Sciatic nerve (tissue), 2 donors: ENCODE measurements around the gene ELOVL6. TPM values are rescaled to one million over a fixed set of nuclear protein-coding genes. Genes with fewer than 3 reads are reported as not detected.
A peak's percentile ranks its signal among the peaks of the same experiment; 100 is the strongest.
"Not testable (repeated sequence)": the region's sequence is repeated elsewhere in the genome, so short reads cannot be mapped to it uniquely, and the experiment has no call there.

Experiments
- ATAC-seq: fragments of 200-7000 bp; cut with Tn5 transposase; one replicate; pipeline ENCODE4 v1.9.1; 2020; ENCODE audit warnings: mild to moderate bottlenecking, moderate library complexity
- DNase-seq: peaks from one replicate; pipeline ENCODE4 v3.0.0-alpha.2; 2020; ENCODE audit warnings: low spot score
- intact Hi-C: fragments of 100-400 bp; cut with DNase I; formaldehyde crosslinking; loops from one replicate; pipeline ENCODE4 v1.14.2; 2022
- total RNA-seq: library from RNA; stranded (reverse); fragmentation: NEBNext Ultra II Directional; extraction: Animal tissue kit (Norgen Biotek cat#: 25700); gene quantifications from one replicate; pipeline ENCODE4 v1.2.1, GENCODE V29; 2021
- donor health status: DM: no; HTN: no; CAD: no.
- donor health status: DM: no; HTN: no; CAD: no.

ELOVL6 gene
- total RNA-seq, 1 donor from 2014 or later = 11.6 TPM

DNA sequence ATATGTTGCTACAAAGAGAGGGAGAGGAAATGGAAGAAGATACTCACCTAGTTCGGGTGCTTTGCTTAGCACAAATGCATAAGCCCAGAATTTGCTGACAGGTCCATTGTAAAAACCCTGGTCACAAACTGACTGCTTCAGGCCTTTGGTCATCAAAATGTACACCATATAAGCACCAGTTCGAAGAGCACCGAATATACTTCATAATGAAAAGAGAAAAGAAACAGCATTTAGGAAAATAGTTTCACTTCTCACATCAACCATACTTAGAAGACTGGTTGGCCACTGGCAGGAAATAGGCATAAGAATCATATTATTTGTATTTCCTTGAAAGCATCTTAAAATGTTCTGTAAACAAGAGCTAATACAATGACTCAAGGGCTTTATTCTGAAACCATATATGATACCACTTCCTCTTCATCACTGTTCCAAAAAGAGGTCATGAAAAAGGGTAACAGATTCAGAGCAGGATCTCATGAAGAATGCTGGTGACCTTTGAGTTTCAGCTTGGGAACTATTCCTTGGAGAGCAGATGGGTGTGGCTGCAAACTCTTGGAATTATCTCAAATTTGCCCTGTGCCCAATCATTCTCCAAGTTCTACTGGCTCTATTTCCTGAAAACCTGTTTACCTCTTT lies 138.7 kb downstream of the ELOVL6 start:
- ATAC-seq = no peak
- no peak for DNase-seq
- intact Hi-C loops = no loop called here

DNA sequence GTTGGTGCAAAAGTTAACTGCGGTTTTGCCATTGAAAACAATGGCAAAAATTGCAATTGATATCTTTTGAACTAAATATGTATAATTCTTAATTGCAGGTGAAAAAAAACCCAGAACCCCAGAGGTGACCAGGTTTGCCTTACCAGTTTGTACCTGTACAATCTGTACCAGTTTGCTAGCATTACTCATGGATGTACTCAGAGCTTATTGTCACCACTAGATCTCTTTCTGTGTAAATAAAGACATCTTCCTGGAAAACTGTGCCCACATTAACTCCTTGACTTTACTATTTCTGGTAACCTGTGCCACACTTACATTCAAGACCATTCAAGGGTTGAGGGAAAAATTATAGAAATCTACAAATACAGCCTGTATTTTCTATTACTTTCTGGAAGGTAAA lies 139.7 kb downstream of the ELOVL6 start:
- intact Hi-C loops = no loop called here
- ATAC-seq (no peak), DNase-seq (no peak)

DNA sequence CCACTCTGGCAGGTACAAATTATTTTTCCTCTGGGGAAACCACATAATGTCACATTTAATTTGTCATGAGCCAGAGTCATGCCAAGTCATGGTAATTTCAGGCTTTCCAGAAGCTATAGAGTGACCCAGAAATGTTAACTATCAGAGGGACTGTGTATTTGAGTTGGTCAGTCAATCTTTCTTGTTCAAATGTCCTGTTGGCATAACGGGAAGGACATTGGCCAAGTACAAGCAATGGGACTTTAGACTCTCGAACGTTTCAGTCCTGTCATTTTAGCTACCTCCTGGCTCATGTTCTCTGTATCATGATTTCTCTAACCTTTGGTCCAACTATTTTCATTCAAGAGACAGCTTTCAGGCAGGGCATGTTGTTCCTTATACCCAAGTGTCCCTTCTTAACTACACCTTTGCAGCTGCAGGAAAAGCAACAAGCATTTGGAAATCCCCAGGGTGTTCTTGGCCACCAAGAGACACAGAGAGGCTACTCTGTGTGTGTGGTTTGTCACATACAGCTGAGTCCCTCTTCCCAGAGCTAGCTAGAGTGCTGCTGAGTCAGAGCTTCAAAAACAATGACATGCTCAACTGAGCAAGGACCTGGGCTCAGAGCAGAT lies 143.2 kb downstream of the ELOVL6 start:
- no peak for ATAC-seq
- no peak for DNase-seq
- intact Hi-C loops = no loop called here

DNA sequence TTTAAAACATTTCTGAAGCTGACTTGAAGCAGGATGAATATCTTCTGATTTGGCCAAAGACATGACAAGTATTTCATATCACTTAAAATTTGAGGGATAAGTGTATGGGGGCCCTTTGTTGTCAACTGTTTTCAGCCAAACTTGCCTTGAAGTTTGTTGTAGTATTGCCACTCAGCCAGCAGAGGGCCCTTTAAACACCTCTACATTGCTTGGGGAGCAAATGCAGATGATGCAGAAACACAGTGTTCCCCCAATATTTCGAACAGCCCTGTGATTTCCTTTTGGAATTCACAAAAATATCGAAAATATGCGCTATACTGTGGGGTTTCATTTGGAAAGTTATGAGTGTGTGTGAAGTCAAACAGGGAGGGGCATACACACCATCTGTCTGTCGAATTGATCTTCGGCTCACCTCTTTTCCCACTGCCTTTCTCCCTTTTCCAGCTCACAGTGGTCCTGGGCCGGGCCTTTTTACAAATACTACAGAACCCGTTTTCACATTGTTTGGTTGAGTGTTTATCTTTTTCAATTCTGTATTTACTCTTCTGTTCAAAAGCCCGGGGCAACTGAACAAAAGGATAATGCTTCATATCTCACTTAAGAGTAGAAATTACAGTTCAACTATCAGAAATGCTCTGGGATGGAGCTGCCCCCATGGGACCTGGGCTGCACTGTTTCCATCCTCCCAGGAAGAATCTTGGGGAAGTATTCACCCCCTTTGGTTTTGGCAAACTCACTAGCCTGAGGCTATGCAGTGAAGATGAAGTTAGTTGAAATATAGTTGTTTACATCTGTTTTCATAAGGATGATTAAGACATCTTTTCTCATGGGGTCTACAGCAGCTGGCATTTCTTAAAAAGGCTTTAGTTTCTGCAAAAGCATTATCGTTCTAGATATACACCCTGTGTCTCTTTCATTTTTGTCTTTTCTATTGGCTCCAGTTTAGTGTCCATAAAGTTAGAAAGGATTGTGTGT lies 148.2 kb downstream of the ELOVL6 start:
- no peak for DNase-seq
- intact Hi-C loops = no loop called here
- ATAC-seq = peak; percentile 55

DNA sequence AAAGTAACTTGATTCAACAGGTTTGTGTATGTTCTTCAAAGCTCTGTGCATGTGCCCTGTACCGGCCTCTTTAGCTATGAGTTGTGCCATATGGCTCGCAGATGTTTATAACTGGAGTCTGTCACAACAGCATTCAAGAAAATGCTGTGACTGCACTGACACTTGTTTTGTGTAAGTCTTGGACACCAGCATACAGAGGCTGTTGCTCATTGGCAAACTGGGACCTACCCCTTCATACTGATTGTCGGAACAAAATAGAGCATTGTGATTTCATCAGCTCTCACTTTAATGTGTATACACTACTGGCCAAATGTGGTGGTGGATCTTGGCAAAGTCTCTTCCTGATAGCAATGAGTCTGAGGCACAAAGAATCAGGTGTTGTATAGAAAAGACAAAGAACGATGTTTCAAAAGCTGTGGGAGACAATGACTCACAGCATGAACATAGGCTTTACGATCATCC lies 151.8 kb downstream of the ELOVL6 start:
- peak; percentile 27 for ATAC-seq
- intact Hi-C loops = no loop called here
- DNase-seq = no peak

DNA sequence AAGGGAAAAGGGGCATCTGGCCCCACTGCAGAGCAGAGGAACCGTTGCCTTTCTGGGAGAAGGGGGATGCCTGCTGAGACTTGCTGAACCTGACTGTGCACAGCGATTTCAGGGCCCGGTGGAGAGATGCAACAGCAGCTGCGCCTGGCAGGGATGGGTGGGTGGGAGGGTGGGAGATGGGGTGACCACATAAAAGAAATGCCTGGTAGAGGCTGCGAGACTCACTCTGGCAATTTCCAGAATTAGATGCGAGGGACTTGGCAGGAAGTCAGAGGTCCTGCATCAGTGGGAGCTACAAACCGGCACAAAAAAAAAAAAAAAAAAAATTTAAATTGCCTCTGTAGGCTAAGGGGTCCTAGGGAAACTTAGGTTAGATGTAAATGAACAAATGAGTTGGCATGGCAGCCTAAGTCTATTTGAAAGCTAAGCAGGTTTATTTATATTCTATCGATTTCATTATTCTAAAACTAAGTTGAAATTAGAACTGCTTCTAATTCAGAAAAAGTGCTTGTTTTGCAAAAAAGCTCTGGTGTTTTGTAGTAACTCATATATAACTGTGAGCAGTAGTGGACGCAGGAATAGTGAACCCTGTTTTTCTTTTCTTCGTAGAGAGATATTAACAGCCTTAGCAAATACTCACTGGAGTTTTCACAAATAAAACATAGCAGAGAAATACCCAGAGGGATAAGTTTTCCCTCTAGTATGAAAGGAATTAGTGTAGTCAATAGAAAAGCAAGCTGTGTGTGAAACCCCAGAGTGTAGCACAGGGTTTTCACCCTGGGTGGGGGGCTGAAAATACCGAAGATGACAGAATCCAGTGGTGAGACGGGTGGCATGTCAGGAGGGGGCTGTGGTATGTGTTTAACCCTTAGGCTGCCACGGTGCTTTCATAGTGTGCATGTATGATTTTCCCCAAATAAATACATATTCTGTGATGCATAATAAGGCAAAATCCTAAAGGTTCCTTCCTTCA lies 155.6 kb downstream of the ELOVL6 start:
- ATAC-seq (no peak), DNase-seq (no peak)
- intact Hi-C loops = no loop called here

DNA sequence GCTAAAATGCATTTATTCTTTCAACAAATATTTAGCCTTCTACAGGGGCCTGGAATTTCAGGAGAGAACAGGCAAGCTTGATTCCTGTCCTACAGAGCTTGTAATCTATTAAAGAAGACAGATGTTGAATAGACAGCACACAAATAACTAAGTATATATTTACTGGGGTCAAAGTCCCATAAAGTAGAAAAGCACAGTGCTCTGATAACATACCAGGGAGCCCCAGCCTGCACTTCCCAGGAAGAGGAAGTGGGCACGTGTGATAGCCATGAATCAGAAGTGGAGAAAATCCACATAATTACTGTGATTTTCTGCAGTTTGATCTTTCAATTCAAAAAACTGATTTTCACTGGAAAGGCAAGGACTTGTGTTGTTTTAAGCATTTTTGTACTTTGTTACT lies 156.7 kb downstream of the ELOVL6 start:
- DNase-seq (no peak), ATAC-seq (no peak)
- intact Hi-C loops = no loop called here

DNA sequence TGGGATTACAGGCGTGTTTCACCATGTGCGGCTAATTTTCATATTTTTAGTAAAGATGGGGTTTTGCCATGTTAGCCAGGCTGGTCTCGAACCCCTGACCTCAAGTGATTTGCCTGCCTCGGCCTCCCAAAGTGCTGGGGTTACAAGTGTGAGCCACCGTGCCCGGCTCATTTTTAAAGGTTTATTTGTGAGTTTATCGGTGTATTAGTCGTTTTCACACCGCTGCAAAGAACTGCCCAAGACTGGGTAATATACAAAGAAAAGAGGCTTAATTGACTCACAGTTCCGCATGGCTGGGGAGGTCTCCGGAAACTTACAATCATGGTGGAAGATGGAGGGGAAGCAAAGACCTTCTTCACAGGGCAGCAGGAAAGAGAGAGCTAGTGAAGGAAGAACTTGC lies 159.3 kb downstream of the ELOVL6 start:
- ATAC-seq, intact Hi-C loops, DNase-seq: not testable (repeated sequence)

DNA sequence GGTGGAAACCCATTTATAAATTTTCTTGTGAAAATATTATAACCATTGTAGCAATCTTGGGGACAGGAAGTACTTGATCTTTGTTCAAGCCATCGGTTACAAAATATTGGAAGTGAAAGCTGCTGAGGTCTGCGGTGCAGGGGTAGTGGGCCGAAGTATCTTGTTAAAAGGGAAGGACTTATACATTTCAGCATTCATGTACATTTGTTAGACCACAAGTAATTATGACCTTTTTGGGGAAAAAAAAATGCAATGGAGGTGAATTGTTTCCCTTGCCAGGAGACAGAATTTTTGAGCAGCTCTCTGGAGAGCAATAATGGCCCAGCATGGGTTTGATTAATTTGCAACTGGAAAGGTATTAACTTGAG lies 164.4 kb downstream of the ELOVL6 start:
- intact Hi-C loops = no loop called here
- ATAC-seq = no peak

DNA sequence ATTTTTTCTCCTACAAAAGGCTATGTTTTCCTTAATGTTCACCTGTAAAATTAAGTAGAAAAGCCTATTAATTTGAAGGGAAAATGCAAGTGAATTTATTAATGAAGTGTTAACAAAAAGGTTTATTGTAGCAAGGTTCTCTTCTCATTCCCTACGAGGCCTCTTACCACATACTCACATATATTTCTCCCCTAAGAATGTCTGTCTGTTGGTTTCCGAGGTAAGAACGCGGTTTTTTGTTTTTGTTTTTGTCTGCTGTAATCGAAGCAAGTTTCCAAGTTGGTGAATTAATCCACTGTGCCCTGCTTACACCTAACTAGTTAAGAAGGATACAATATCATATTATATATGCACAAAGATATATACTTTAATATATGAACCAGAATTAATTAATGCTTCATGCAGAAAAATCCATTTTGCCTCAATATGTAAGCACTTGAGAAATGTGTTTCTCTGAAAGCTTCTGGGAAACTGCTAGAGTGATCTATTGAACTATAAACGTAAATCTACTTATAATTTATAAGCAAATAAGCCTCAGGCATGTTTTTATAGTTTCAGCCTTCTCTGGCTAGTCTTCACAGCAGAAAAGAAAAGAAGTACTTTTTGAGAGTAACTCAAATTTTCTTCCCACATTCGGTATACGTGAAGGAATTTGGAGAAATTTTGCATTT lies 164.9 kb downstream of the ELOVL6 start:
- intact Hi-C loops = no loop called here
- DNase-seq (no peak), ATAC-seq (no peak)

More for the DNA sequence above, 164.4 kb downstream of the ELOVL6 start:
- no peak for DNase-seq

DNA sequence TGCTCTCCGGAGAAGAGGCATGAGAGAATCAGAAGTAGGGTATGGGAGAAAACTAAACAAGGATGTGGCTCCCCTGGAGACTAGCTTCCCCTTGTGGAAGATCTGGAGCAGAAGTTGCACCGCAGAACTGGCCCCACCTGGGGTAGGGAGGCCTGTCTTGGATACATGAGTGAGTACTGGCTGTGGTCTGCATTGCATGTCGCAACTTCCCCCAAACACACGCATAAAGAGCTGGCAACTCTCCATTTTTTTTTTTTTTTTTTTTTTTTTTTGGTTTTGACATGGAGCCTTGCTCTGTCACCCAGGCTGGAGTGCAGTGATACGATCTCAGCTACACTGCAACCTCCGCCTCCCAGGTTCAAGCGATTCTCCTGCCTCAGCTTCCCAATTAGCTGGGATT lies 165.8 kb downstream of the ELOVL6 start:
- DNase-seq (no peak), ATAC-seq (peak; percentile 79)
- intact Hi-C loops = no loop called here

DNA sequence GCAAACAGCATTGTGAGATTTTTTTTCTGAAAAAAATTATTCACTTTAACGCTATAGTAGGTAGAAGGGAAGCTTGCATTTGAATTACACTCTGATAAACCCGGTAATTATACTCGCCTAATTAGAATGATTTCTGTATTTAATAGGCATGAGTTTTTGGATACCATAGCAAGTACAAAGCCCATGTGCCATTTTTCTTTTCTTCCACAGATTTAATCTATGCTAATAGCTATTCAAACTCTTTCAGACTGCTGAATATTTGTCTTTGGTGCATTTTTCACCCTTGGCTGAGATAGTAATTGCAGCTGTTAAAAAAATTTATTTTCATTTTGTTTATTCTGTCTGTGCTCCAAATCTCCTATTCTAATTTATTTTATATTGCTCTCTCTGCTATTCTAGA lies 172.7 kb downstream of the ELOVL6 start:
- DNase-seq = no peak
- intact Hi-C loops = no loop called here
- no peak for ATAC-seq

DNA sequence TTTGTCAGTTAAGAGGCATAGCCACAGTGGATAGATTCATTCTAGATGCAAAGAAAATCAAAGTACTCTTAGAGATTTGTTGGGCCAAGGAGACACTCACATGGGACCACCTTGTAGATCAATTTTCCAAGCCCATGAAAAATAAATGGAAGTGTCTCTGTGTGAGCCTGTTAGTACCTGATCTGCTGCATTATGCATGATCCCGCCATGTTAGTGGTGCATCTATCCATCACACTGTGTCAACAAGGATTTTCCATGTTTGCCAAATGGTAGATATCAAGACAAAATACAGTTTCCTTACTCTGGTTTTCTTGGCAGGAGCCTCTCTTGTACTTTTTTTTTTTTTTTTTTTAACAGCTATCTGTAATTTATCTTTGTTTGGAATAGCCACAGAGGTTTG lies 173.4 kb downstream of the ELOVL6 start:
- no peak for DNase-seq
- ATAC-seq = no peak
- intact Hi-C loops = no loop called here

DNA sequence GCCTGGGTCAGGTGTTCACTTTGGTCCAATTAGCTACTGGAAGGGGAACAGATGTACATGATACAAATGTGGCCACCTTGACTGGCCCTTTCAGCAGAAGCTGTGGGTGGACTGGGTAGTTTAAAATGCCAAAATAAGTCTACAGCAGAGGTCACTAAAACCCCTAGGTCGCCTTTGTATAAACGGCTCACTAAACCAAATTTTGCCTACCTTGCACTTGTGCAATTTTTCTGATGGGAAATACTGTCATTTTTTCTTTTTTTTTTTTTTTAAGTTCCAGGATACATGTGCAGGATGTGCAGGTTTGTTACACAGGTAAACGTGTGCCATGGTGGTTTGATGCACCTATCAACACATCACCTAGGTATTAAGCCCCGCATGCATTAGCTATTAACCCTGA lies 176.0 kb downstream of the ELOVL6 start:
- DNase-seq = no peak
- intact Hi-C loops = no loop called here

DNA sequence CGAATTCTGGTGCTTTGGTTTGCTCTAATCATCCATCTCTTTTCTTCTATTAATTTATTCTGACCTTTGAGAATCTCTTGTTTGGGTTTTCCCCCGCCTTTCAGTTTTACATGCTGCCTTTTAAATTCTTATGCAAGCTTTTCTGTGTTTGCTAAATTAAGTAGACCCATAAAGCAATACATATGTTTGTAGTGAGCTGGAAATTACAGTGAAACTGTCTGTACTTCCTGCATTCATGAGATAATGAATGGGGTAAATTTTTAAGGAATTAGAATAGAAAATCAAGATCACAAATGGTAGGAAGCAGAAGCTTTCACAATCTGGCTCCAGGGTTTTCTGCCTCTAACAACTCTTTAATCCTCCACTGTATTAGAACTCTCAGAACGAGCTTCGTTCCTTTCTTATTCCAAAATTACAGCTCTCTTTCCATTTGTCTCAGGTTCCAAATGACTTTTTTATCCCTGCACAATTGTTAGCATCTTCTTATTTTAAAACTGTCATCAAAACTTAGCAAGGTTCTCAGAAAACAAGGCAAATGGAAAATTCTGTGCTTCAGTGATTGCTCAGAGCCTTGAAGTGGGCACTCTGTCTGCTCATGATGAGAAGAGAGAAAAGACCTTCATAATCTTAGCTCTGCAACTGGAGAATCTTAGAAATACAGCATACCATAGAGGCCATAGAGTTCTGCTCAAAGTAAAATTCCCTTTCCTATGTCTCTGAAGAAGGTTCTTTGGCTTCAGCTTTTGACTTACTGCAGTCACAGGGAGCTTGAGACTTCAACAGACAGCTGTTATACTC lies 177.6 kb downstream of the ELOVL6 start:
- intact Hi-C loops = no loop called here
- DNase-seq (no peak), ATAC-seq (no peak)

More for the DNA sequence above, 176.0 kb downstream of the ELOVL6 start:
- no peak for ATAC-seq

DNA sequence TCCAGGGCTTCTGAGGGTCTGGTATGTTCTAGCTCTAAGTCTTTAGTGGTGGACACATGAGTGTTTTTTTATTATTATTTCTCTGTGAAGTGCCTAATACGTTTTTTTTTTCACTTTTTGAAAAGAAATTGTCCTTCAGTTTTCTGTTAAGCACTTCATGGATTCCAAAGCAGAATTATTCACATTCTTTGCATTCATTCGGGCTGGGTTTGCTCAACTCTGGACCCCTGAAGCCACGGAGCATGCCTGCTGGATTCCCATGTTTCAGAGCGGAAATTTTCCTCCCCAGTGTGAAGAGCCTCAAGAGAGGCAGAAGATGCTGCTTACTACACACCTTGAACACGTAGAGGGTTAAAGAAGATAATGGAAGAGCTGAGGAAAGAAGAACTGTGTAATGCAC lies 178.3 kb downstream of the ELOVL6 start:
- ATAC-seq (no peak), DNase-seq (no peak)
- intact Hi-C loops = no loop called here

DNA sequence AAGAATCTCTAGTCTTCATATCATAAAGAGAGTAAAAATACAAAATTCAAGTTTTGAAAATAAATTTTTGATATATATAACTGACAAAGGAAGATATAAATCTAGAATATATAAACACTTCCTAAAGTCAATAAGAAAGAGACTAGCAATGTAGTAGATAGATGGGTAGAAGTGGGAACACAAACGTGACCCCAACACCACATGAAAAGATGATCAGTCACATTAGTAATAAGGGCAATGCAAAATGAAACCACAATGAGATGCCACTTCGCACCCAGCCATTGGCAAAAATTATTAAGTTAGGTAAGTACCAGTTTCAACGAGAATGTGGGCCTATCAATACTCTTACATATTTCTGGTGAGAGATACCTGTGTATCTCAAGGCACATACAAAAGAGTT lies 179.3 kb downstream of the ELOVL6 start:
- no peak for ATAC-seq
- DNase-seq = no peak
- intact Hi-C loops = no loop called here

DNA sequence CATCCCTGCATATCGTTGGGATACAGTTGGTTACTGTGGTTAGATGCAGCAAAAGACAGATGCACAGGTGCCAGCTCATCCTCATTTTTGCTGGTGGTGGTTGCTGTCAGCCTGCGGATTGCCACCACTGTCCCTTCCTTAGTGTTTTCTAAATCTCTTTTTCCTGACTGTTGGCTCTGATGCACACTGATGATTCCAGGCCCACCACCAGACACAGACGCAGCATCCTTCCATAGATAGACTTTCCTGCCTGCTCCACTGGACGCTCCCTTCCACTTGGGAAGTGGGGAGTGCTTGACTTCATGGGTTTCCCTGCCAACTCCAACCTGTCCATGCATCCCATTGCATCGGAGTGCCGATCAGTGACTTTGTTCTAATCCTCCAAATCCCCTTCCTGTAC lies 184.2 kb downstream of the ELOVL6 start:
- DNase-seq (no peak), ATAC-seq (no peak)
- intact Hi-C loops = no loop called here
